Keratinocyte (primary cell): ENCODE measurements around the gene PLEKHO2. TPM values are rescaled to one million over a fixed set of nuclear protein-coding genes. Genes with fewer than 3 reads are reported as not detected.

Experiments used
- DNase-seq: peaks from one replicate; pipeline ENCODE4 v3.0.0-alpha.2; 2011; ENCODE audit warnings: low read depth, missing footprints, low spot score
- FAIRE-seq: peaks from 2 replicates; lab custom pipeline; 2011; peaks lifted over from hg19 to GRCh38; lab: Jason Lieb, UNC
- H2AFZ ChIP-seq: 2 replicates; pipeline ENCODE4 v1.6.0; 2012; ENCODE audit warnings: low read length, control low read depth, inconsistent platforms; ENCODE audit not compliant: control insufficient read depth
- H3K27ac ChIP-seq: 2 replicates; pipeline ENCODE4 v1.5.1; 2011; ENCODE audit warnings: low read length; ENCODE audit not compliant: control insufficient read depth, insufficient read depth
- H3K27me3 ChIP-seq: 3 replicates; pipeline ENCODE4 v1.6.0; 2011; ENCODE audit warnings: low read length; ENCODE audit not compliant: control insufficient read depth, insufficient read depth; ENCODE audit errors: extremely low read depth
- H3K36me3 ChIP-seq, 2 experiments: 2 replicates in 1 of 2; 3 replicates in 1 of 2; pipeline ENCODE4 v1.5.1; 2011; ENCODE audit warnings: low read length in 2 of 2, mild to moderate bottlenecking in 1 of 2; ENCODE audit not compliant: control insufficient read depth in 2 of 2, insufficient read depth in 2 of 2; ENCODE audit errors: extremely low read depth in 1 of 2
- H3K4me1 ChIP-seq: 3 replicates; pipeline ENCODE4 v1.5.1; 2011; ENCODE audit warnings: low read length; ENCODE audit not compliant: control insufficient read depth, insufficient read depth; ENCODE audit errors: extremely low read depth
- H3K4me2 ChIP-seq: 3 replicates; pipeline ENCODE4 v1.6.0; 2011; ENCODE audit warnings: low read depth, low read length; ENCODE audit not compliant: control insufficient read depth, insufficient read depth; ENCODE audit errors: extremely low read depth
- H3K4me3 ChIP-seq, 3 experiments: fragments of 200-600 bp in 1 of 3; sonication (generic) in 1 of 3; 2 replicates in 2 of 3; 3 replicates in 1 of 3; pipeline ENCODE4 v1.5.1; 2011 to 2016; ENCODE audit warnings: low read length in 3 of 3, mild to moderate bottlenecking in 3 of 3, control low read depth in 2 of 3, inconsistent platforms in 1 of 3, low read depth in 1 of 3, mixed read lengths in 1 of 3, mixed run types in 1 of 3, moderate library complexity in 1 of 3; ENCODE audit not compliant: control insufficient read depth in 2 of 3, insufficient read depth in 2 of 3; ENCODE audit errors: extremely low read depth in 1 of 3
- H3K79me2 ChIP-seq: 2 replicates; pipeline ENCODE4 v1.6.0; 2012; ENCODE audit warnings: low read length; ENCODE audit not compliant: control insufficient read depth, insufficient read depth
- H3K9ac ChIP-seq: 3 replicates; pipeline ENCODE4 v1.6.0; 2011; ENCODE audit warnings: low read length; ENCODE audit not compliant: control insufficient read depth, insufficient read depth; ENCODE audit errors: extremely low read depth
- H3K9me1 ChIP-seq: 3 replicates; pipeline ENCODE4 v1.6.0; 2011; ENCODE audit warnings: low read length; ENCODE audit not compliant: control insufficient read depth, insufficient read depth; ENCODE audit errors: extremely low read depth
- H3K9me3 ChIP-seq: 2 replicates; pipeline ENCODE4 v1.5.1; 2012; ENCODE audit warnings: low read depth, low read length; ENCODE audit not compliant: control insufficient read depth
- H4K20me1 ChIP-seq: 3 replicates; pipeline ENCODE4 v1.6.0; 2011; ENCODE audit warnings: low read length; ENCODE audit not compliant: control insufficient read depth, insufficient read depth; ENCODE audit errors: extremely low read depth
- CTCF ChIP-seq, 3 experiments: IDR thresholded peaks in 1 of 3; conservative IDR thresholded peaks in 1 of 3; optimal IDR thresholded peaks in 1 of 3; 2 replicates in 2 of 3; 3 replicates in 1 of 3; pipeline versions ENCODE3 to v1.5.1; 2011; ENCODE audit warnings: low read length in 3 of 3, mild to moderate bottlenecking in 3 of 3, moderate library complexity in 2 of 3, control low read depth in 1 of 3, inconsistent platforms in 1 of 3; ENCODE audit not compliant: insufficient read depth in 2 of 3; ENCODE audit errors: extremely low read depth in 1 of 3
- EZH2 ChIP-seq: IDR thresholded peaks from one replicate; pipeline ENCODE4 v1.6.1; 2012; ENCODE audit warnings: inconsistent platforms, mild to moderate bottlenecking, low read length, moderate library complexity
- dilution Hi-C: fragments of 300-500 bp; cut with MboI; formaldehyde crosslinking; loops from one replicate; pipeline ENCODE4 v1.7.0; 2020; ENCODE audit warnings: low sequenced_read_pairs; ENCODE audit not compliant: extremely low pct_ligation_motif_present
- polyA plus RNA-seq, 5 experiments: library from polyadenylated mRNA; depleted of rRNA in 3 of 5; stranded (reverse) in 3 of 5; stranded (forward) in 1 of 5; unstranded in 1 of 5; fragments of >200 nt; gene quantifications; 1 replicate in 1 of 5; 2 replicates in 3 of 5; 3 replicates in 1 of 5; pipeline versions ENCODE4 v1.2.1 to v1.2.3, GENCODE V29; 2011 to 2012; ENCODE audit warnings: missing spikeins in 2 of 5, low read depth in 1 of 5, low replicate concordance in 1 of 5

PLEKHO2 gene
- polyA plus RNA-seq, 1 donor (not counting 4 experiments of a cell fraction or from before 2014, with no cell fraction given), result 8.8 TPM

DNA sequence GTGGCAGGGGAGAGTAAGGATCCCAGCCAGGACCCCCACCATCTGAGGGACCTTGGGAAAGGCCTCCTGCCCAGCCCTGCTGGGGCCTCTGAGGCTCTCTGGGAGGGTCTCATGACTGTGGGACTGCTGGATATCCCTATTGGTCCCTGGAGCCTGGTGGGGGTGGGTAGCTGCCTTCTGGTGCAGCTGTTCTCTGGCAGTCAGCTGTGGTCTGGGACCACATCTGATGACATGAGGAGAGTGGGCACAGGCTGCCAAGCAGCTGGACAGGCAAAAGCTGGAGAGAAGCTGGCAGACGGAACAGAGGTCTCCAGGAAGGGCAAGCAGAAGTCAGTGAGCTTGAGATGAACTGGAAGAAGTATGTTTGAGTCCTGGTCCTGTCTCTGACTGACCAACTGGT lies 22.4 kb downstream of the PLEKHO2 start:
- Histone ChIP-seq H3K9me1 (peaks cover 2% of the 10 kb centered on the region), H3K79me2 (peaks cover 2% of the 10 kb centered on the region), H3K9me3 (no peaks in the 10 kb centered on the region), H3K4me3 (no peak overlapping the region), H3K4me2 (no peak overlapping the region), H2AFZ (no peak overlapping the region), H3K27ac (no peak overlapping the region), H4K20me1 (no peaks in the 10 kb centered on the region), H3K4me1 (peaks cover 7% of the 10 kb centered on the region), H3K36me3 (peaks cover 24 to 26% of the 10 kb centered on the region in 2 experiments), H3K9ac (no peak overlapping the region), H3K27me3 (no peaks in the 10 kb centered on the region)
- FAIRE-seq (no peak), DNase-seq (no peak)
- dilution Hi-C loops, result no loop called here
- TF ChIP-seq CTCF (optimal IDR thresholded peaks at IDR 0.05 in 1 of 3, IDR thresholded peaks at IDR 0.05 in 1 of 3, conservative IDR thresholded peaks at IDR 0.05 in 1 of 3; ENCODE audit: extremely low read depth in 1 of 3, insufficient read depth in 2 of 3, low read length in 3 of 3) (no peak), EZH2 (no peak)

DNA sequence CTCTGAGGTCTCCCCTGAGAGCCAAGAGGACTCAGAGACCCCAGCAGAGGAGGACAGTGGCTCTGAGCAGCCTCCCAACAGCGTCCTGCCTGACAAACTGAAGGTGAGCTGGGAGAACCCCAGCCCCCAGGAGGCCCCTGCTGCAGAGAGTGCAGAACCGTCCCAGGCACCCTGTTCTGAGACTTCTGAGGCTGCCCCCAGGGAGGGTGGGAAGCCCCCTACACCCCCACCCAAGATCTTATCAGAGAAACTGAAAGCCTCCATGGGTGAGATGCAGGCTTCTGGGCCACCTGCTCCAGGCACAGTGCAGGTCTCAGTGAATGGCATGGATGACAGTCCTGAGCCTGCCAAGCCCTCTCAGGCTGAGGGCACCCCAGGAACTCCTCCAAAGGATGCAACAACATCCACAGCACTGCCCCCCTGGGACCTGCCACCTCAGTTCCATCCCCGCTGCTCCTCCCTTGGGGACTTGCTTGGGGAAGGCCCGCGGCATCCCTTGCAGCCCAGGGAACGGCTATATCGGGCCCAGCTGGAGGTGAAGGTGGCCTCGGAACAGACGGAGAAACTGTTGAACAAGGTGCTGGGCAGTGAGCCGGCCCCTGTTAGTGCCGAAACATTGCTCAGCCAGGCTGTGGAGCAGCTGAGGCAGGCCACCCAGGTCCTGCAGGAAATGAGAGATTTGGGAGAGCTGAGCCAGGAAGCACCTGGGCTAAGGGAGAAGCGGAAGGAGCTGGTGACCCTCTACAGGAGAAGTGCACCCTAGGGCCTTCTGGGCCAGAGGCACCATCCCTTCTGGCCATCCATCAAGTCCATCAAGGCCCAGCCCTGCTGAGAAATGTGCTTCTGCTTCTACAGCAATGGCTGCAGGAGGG lies 23.6 kb downstream of the PLEKHO2 start:
- Histone ChIP-seq H3K36me3 (peaks cover 18 to 21% of the 10 kb centered on the region in 2 experiments), H3K27ac (no peak overlapping the region), H4K20me1 (no peaks in the 10 kb centered on the region), H3K9ac (no peak overlapping the region), H3K4me1 (peaks cover 7% of the 10 kb centered on the region), H3K9me1 (no peaks in the 10 kb centered on the region), H3K4me3 (no peak overlapping the region), H2AFZ (no peak overlapping the region), H3K79me2 (no peaks in the 10 kb centered on the region), H3K27me3 (no peaks in the 10 kb centered on the region), H3K9me3 (no peaks in the 10 kb centered on the region), H3K4me2 (no peak overlapping the region)
- dilution Hi-C loops, result no loop called here
- DNase-seq, result no peak
- TF ChIP-seq EZH2, result no peak
- TF ChIP-seq CTCF (optimal IDR thresholded peaks at IDR 0.05 in 1 of 3, IDR thresholded peaks at IDR 0.05 in 1 of 3, conservative IDR thresholded peaks at IDR 0.05 in 1 of 3; ENCODE audit: extremely low read depth in 1 of 3, insufficient read depth in 2 of 3, low read length in 3 of 3), result no peak
- no peak for FAIRE-seq
